ENCODE results near the gene SLC27A6.
A peak's percentile ranks its signal among the peaks of the same experiment; 100 is the strongest.

The SLC27A6 gene

GRCh38 chr5:129065721-129066120, 100.4 kb downstream of the SLC27A6 start:
- DNase-seq = no peak

- no peak for DNase-seq
These were observed 102.5 kb downstream of the SLC27A6 start for GRCh38 chr5:129067745-129068144.

- DNase-seq = no peak
These were observed 104.0 kb downstream of the SLC27A6 start for GRCh38 chr5:129069292-129069691.

GRCh38 chr5:129073111-129073510, 107.8 kb downstream of the SLC27A6 start:
- no peak for DNase-seq

GRCh38 chr5:129074903-129075302, 109.6 kb downstream of the SLC27A6 start:
- DNase-seq = peak; percentile 39

- DNase-seq = no peak
These were observed 112.3 kb downstream of the SLC27A6 start for GRCh38 chr5:129077433-129078075.

- no peak for DNase-seq
These were observed 113.0 kb downstream of the SLC27A6 start for GRCh38 chr5:129078247-129078646.

- no peak for DNase-seq
These were observed 113.4 kb downstream of the SLC27A6 start for GRCh38 chr5:129078660-129079059.

GRCh38 chr5:129079496-129079895, 114.2 kb downstream of the SLC27A6 start:
- no peak for DNase-seq

GRCh38 chr5:129080766-129081165, 115.5 kb downstream of the SLC27A6 start:
- DNase-seq = no peak

GRCh38 chr5:129082225-129083136, 117.2 kb downstream of the SLC27A6 start:
- DNase-seq = no peak

Data from eye (tissue), 1 donor.